Esophagus muscularis mucosa (tissue), 4 donors: ENCODE data around the gene INCA1. TPM values are rescaled to one million over a fixed set of nuclear protein-coding genes. Genes with fewer than 3 reads are reported as not detected.

Experiments
- DNase-seq: peaks from one replicate; pipeline ENCODE4 v3.0.0-alpha.2; 2017; ENCODE audit errors: extremely low spot score
- H3K27ac ChIP-seq, 4 donors: fragments of 200-600 bp; sonication (generic); replicated peaks in 1 of 4; 1 replicate in 3 of 4; 2 replicates in 1 of 4; pipeline ENCODE4 v1.5.1; 2016 to 2019; ENCODE audit warnings: mild to moderate bottlenecking in 1 of 4
- H3K27me3 ChIP-seq, 4 donors: fragments of 200-600 bp; sonication (generic); one replicate each; pipeline versions ENCODE4 v1.5.1 to v1.6.0; 2016 to 2019
- H3K36me3 ChIP-seq, 4 donors: fragments of 200-600 bp; sonication (generic); one replicate each; pipeline ENCODE4 v1.5.1; 2016 to 2019
- H3K4me1 ChIP-seq, 4 donors: fragments of 200-600 bp; sonication (generic); one replicate each; pipeline ENCODE4 v1.5.1; 2016 to 2019
- H3K4me3 ChIP-seq, 4 donors: fragments of 200-600 bp; sonication (generic); 1 replicate in 2 of 4; 2 replicates in 2 of 4; pipeline ENCODE4 v1.5.1; 2016 to 2019; ENCODE audit warnings: mild to moderate bottlenecking in 4 of 4, moderate library complexity in 1 of 4
- H3K9me3 ChIP-seq, 4 donors: fragments of 200-600 bp; sonication (generic); 1 replicate in 3 of 4; 2 replicates in 1 of 4; pipeline ENCODE4 v1.5.1; 2016 to 2019
- CTCF ChIP-seq, 3 experiments: fragments of 200-600 bp in 2 of 3; fragments of 450-650 bp in 1 of 3; sonication (generic) in 2 of 3; IDR thresholded peaks; one replicate each; pipeline ENCODE4 v1.5.1; 2017 to 2019; ENCODE audit warnings: antibody characterized with exemption in 3 of 3, mild to moderate bottlenecking in 2 of 3, moderate library complexity in 1 of 3
- EP300 ChIP-seq: sonication (generic); formaldehyde crosslinking; IDR thresholded peaks from one replicate; pipeline ENCODE4 v1.6.1; 2017; ENCODE audit warnings: antibody characterized with exemption
- POLR2A ChIP-seq: fragments of 450-650 bp; IDR thresholded peaks from one replicate; pipeline ENCODE4 v1.6.1; 2017; ENCODE audit warnings: antibody characterized with exemption, moderate library complexity, mild to moderate bottlenecking, low read depth
- POLR2AphosphoS5 ChIP-seq, 2 donors: sonication (generic); formaldehyde crosslinking; IDR thresholded peaks; one replicate each; pipeline ENCODE4 v1.6.1; 2017; ENCODE audit warnings: antibody characterized with exemption in 2 of 2
- WGBS: methylation state at CpG from one replicate; pipeline ENCODE4 v1.1.5; 2018; 5-methylcytosine and 5-hydroxymethylcytosine counted together
- intact Hi-C: fragments of 100-400 bp; cut with DNase I; formaldehyde crosslinking; loops from one replicate; pipeline ENCODE4 v1.15.1; 2023
- total RNA-seq, 4 donors: library from RNA; depleted of rRNA; stranded (reverse); fragments of >200 nt; gene quantifications; one replicate each; pipeline versions ENCODE4 v1.1.0 to v1.2.1, GENCODE V29; 2016

INCA1 gene
- total RNA-seq, 4 donors from 2014 or later, result 1.3 to 4.6 (median 3.0) TPM

GRCh38 chr17:4947010-4947410, 50.3 kb downstream of the INCA1 start:
- DNase-seq, result no peak
- Histone ChIP-seq H3K4me1 (peaks cover 45 to 85% (median 78%) of the 10 kb centered on the region in 4 donors), H3K9me3 (peaks cover 0 to 2% (median 0%) of the 10 kb centered on the region in 4 donors), H3K27ac (peak overlapping the region; percentile 94 to 100 (median 98)), H3K36me3 (peaks cover 17 to 55% (median 47%) of the 10 kb centered on the region in 4 donors), H3K4me3 (peak overlapping the region; percentile 87 to 100 (median 100)), H3K27me3 (no peaks in the 10 kb centered on the region)
- TF ChIP-seq POLR2A (no peak), POLR2AphosphoS5 (IDR thresholded peaks at IDR 0.05) (no peak), EP300 (no peak), CTCF (IDR thresholded peaks at IDR 0.05) (no peak)
- intact Hi-C loops, result no loop called here
- 1% methylated on average over 7 of the region's 7 CpGs for WGBS

GRCh38 chr17:4946312-4946976, 50.9 kb downstream of the INCA1 start:
- H3K36me3 ChIP-seq, result peaks cover 17 to 57% (median 50%) of the 10 kb centered on the region in 4 donors
- H3K9me3 ChIP-seq, result peaks cover 0 to 2% (median 0%) of the 10 kb centered on the region in 4 donors
- peaks cover 49 to 85% (median 78%) of the 10 kb centered on the region in 4 donors for H3K4me1 ChIP-seq
- H3K27ac ChIP-seq, result peak overlapping the region; percentile 94 to 100 (median 98)
- intact Hi-C loops, result no loop called here
- TF ChIP-seq POLR2AphosphoS5 (IDR thresholded peaks at IDR 0.05) (no peak), CTCF (IDR thresholded peaks at IDR 0.05) (no peak), POLR2A (no peak), EP300 (no peak)
- 24% methylated on average over 12 of the region's 16 CpGs for WGBS
- H3K4me3 ChIP-seq, result peak overlapping the region; percentile 87 to 100 (median 100)
- H3K27me3 ChIP-seq, result no peaks in the 10 kb centered on the region
- no peak for DNase-seq

- intact Hi-C loops, result no loop called here
- Histone ChIP-seq H3K27ac (peak overlapping the region; percentile 94 to 100 (median 98)), H3K27me3 (no peaks in the 10 kb centered on the region), H3K9me3 (peaks cover 0 to 2% (median 0%) of the 10 kb centered on the region in 4 donors), H3K4me3 (peak overlapping the region; percentile 87 to 100 (median 100)), H3K4me1 (peaks cover 49 to 85% (median 78%) of the 10 kb centered on the region in 4 donors), H3K36me3 (peaks cover 17 to 57% (median 50%) of the 10 kb centered on the region in 4 donors)
- TF ChIP-seq EP300 (no peak), CTCF (IDR thresholded peaks at IDR 0.05) (no peak), POLR2A (no peak), POLR2AphosphoS5 (IDR thresholded peaks at IDR 0.05) (no peak)
- 29% methylated on average over 3 of the region's 4 CpGs for WGBS
- no peak for DNase-seq
Observed at GRCh38 chr17:4945944-4946280, 51.4 kb downstream of the INCA1 start.

GRCh38 chr17:4945176-4945943, 52.0 kb downstream of the INCA1 start:
- intact Hi-C loops, result no loop called here
- peak overlapping the region; percentile 94 to 100 (median 98) for H3K27ac ChIP-seq
- TF ChIP-seq EP300 (no peak), POLR2AphosphoS5 (IDR thresholded peaks at IDR 0.05) (peak; percentile 76 to 85)
- peak overlapping the region; percentile 87 to 100 (median 100) for H3K4me3 ChIP-seq
- H3K27me3 ChIP-seq, result no peaks in the 10 kb centered on the region
- peak; percentile 94 for DNase-seq
- peaks cover 46 to 84% (median 75%) of the 10 kb centered on the region in 4 donors for H3K4me1 ChIP-seq
- H3K36me3 ChIP-seq, result peaks cover 17 to 57% (median 50%) of the 10 kb centered on the region in 4 donors
- H3K9me3 ChIP-seq, result peaks cover 0 to 2% (median 0%) of the 10 kb centered on the region in 4 donors
- WGBS, result 34% methylated on average over 7 of the region's 7 CpGs
